Retinal pigment epithelial cell (primary cell): ENCODE measurements around the gene TMEM164.

Experiments used
- DNase-seq: peaks from one replicate; pipeline ENCODE4 v3.0.0-alpha.2; 2010; ENCODE audit warnings: low read depth
- H3K4me3 ChIP-seq: 2 replicates; pipeline ENCODE4 v1.5.1; 2011; ENCODE audit warnings: mild to moderate bottlenecking, low read length, control low read depth, moderate library complexity
- TF ChIP-seq, protein P1 (sequence below): conservative IDR thresholded peaks from 2 replicates; pipeline ENCODE4 v1.5.1; 2011; ENCODE audit warnings: low read depth, low read length, control low read depth, inconsistent platforms

Gene TMEM164

DNA sequence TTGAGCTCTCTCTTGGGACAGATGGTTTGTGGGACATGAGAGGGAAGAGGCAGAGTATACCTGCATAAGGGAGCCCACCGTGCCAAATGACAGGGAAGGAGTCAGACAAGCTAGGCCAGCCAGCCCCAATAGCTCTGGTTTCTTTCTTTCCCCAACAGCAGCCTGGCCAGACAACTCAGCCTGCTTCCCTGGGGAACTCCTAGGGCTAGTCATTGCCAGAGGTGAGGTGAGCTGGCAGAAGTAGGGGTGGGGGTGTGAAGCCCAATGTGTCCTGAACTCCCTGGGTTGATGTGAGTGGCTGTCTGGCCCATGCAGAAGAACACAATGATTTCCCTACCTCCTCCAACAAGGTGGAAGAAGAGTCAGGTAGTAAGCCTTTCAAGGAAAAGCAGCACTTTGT is 179.4 kb downstream of the TMEM164 start:
- no peak for DNase-seq
- TF ChIP-seq, protein P1, sequence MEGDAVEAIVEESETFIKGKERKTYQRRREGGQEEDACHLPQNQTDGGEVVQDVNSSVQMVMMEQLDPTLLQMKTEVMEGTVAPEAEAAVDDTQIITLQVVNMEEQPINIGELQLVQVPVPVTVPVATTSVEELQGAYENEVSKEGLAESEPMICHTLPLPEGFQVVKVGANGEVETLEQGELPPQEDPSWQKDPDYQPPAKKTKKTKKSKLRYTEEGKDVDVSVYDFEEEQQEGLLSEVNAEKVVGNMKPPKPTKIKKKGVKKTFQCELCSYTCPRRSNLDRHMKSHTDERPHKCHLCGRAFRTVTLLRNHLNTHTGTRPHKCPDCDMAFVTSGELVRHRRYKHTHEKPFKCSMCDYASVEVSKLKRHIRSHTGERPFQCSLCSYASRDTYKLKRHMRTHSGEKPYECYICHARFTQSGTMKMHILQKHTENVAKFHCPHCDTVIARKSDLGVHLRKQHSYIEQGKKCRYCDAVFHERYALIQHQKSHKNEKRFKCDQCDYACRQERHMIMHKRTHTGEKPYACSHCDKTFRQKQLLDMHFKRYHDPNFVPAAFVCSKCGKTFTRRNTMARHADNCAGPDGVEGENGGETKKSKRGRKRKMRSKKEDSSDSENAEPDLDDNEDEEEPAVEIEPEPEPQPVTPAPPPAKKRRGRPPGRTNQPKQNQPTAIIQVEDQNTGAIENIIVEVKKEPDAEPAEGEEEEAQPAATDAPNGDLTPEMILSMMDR: no peak

GRCh38 chrX:110182865-110183264 is 180.0 kb downstream of the TMEM164 start:
- DNase-seq: no peak
- TF ChIP-seq, protein P1: no peak
- H3K4me3 ChIP-seq: no peak overlapping the region

More for the DNA sequence above, 179.4 kb downstream of the TMEM164 start:
- H3K4me3 ChIP-seq: no peak overlapping the region

DNA sequence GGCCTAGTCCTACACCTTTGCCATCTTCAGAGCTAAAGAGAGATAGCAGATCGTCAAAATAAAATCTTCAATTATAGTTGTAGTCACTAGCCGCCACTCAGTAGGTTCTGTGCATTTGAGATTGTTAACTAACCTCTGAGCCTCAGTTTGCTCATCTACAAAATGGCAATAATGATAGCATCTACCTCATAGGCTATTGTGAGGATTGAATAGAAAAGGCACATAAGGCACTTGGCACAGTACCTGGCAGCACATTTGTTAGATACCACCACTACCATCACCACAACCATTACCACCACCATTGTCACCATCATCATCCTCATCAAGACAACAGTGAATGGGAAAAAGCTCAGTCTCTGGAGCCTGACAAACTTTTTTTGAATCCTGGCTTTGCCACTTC is 180.4 kb downstream of the TMEM164 start:
- no peak for DNase-seq
- H3K4me3 ChIP-seq: no peak overlapping the region
- TF ChIP-seq, protein P1: no peak

- DNase-seq: no peak
- H3K4me3 ChIP-seq: no peak overlapping the region
- TF ChIP-seq, protein P1: no peak
These were observed 186.0 kb downstream of the TMEM164 start for GRCh38 chrX:110188701-110189558.

DNA sequence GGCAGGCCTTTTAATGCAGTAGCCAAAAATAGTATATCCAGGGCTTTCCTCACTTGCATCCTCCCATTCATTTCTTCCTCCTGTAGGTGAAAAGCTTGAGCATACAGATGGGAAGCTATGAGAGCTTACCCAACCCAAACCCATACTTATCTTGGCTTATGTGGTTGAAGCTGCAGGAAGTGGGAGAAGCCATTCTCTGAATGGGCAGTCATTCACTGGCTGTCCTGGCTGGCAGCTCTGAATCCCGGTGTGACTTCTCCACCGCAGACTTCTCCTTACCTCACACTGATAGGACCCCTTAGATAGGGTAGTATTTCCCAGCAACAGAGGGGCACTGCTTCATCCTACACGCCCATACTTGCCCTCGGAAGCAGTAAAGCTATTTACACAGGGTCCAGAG is 189.6 kb downstream of the TMEM164 start:
- TF ChIP-seq, protein P1: no peak

DNA sequence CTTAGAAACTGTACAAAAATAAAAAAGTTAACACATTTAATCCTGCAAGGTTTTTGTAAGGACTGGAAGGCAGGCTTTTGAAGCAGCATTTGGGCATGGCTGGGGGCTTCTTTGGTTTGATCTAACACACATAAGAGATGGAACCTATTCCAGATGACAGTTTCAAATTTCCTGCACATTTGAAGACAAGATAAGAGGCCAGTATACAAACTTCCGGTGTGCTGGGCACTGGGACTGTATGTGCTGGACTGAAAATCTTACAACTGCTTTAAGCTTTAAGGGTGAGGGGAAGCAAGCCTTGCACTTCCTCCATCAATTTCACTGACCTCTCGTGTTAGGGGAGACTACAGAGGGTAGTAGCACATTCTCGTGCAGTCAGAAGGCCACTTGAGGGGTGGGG is 192.1 kb downstream of the TMEM164 start:
- no peak for DNase-seq
- TF ChIP-seq, protein P1: no peak
- no peak overlapping the region for H3K4me3 ChIP-seq

More for the DNA sequence above, 189.6 kb downstream of the TMEM164 start:
- H3K4me3 ChIP-seq: no peak overlapping the region
- DNase-seq: no peak

DNA sequence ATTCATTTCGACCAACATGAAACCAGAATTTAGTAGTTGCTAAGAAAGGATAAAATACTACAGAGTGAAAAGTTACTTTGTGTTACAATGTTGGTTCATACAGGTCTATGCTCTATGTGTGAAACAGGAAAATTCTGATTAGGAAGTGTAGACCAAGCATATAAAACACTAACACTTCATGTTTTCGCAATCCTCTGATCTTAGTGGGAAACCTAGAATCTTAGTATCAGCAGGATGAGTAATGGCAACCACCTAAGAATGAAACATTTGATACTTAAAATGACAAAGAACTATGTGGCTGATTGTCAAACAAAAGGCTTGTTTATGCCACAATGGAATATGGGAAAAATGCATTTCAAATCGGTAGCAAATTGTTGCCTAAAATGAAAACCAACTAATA is 198.9 kb downstream of the TMEM164 start:
- TF ChIP-seq, protein P1: no peak
- DNase-seq: no peak
- H3K4me3 ChIP-seq: no peak overlapping the region
